HG03342 (cell line): ENCODE data around the gene FTO.

Source experiments
- ATAC-seq: cut with Tn5 transposase; IDR thresholded peaks from one replicate; pipeline ENCODE4 v1.9.1; 2021; ENCODE audit warnings: mild to moderate bottlenecking, moderate library complexity; ENCODE audit not compliant: unreplicated experiment

FTO gene

GRCh38 chr16:54040975-54041374 lies 337.0 kb downstream of the FTO start:
- no peak for ATAC-seq

DNA sequence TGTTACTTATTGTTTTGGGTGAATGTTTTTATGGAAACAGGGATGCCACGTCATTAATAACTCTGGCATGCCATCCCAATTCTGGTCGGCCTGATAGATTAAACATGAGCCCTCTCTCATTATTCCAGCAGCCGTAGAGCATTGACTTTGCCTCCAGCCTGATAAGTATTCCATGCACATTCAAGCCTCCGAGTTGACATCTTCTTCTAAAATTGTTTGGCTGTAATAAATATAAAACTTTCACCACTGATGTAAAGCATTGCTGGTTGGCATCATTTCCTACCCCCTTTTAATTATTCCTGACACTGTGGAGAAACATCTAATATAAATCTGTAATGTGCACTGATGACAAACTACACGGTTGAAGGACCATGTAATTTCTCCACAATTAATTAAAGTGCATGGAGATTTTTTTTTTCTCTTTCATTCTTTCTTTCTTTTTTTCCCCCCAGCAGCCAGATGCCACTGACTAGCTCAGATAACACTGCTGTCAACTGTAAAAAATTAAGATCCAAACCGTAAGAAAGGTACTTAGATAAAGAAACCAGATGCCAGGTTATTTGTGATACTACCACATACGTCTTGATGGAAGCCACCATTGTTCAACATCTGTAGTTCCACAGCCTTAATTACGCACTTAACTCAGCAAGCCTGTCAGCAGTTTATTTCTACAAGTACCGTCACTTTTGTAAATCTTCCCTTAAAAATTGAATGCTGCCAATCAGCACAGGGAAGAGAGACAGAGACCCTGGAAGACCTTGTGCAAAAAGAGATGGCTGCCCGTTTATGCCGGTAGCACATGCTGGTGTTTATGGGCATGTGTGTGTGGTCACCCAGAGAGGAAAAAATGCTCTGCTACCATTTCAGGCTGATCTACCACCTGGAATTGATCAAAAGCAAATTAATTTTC lies 344.9 kb downstream of the FTO start:
- no peak for ATAC-seq

- no peak for ATAC-seq
Observed at GRCh38 chr16:54049591-54050458, 345.9 kb downstream of the FTO start.

DNA sequence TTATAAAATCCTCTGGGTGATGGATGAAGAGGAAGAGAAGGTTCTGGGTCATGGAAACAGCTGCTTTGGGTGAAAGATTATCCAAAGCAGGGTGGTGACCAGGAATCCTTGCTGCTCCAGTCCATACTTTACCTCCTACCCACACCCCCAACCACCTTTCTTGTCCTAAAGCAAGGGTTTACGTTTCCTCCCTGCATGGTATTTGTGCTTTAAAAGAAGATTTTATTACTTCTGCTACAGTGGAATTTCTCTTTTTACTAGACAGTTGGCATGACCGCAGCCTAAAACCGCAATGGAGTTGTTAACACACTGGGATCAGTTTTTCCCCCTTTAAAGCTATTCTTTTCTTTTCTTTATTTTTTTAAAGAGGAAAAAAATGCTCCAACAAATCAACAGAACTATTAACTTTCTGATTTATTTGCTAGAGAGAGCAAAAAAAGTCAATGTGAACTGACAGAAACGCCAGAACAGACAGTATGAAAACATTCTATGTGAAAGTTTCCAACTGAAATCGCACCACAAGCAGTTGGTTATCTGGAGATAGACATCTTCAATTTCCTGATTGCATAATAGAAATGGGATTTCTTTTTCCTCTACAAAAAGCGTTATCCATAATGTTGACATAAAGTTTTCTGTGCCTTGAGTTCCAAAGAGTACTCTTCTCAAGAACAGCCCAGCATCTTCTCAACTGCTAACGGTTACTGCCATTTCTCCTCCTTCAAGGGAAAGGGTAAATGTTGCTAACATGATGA lies 346.7 kb downstream of the FTO start:
- no peak for ATAC-seq

GRCh38 chr16:54051821-54052220 lies 347.9 kb downstream of the FTO start:
- ATAC-seq = no peak

GRCh38 chr16:54052271-54052670 lies 348.3 kb downstream of the FTO start:
- ATAC-seq = no peak

GRCh38 chr16:54053891-54054820 lies 350.2 kb downstream of the FTO start:
- ATAC-seq = no peak

DNA sequence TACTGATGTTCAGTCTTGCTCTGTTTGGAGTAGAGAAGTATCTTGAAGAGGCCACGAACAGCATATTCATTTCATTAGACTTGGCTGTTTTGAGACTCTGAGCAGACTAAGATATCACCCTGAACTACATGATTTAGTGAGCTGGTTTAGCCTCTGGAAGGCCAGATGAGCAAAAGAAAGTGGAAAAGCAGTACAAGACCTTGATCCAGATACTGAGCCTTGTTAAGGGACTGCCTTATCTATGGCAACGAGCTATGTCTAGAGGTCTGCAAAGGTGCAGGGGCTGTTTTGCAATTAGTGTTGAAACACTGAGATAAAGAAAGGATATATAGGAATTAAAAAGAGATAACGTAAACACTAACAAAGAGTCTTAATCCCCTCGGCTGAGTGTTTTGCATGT lies 351.2 kb downstream of the FTO start:
- no peak for ATAC-seq

GRCh38 chr16:54055864-54056263 lies 351.9 kb downstream of the FTO start:
- ATAC-seq = no peak

- no peak for ATAC-seq
Observed at GRCh38 chr16:54056921-54057320, 353.0 kb downstream of the FTO start.

DNA sequence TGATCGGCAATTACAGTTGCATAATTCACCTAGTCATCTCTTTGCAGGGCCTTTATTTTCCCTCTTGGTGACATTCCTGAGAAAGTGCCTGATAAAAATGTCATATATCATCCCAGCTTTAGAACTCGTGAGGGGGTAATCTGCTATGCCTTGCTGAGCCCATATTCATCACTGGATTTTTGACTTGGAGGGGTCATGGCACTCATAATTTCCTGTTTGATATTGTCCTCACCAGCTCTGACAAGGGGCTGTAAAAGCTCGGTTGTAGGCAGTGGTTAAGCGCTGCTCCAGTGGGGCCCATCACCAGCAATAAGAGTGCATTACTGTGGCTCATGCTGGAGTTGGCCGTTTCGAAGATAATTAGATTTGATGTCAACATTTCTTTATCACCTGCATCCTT lies 355.4 kb downstream of the FTO start:
- ATAC-seq = no peak

DNA sequence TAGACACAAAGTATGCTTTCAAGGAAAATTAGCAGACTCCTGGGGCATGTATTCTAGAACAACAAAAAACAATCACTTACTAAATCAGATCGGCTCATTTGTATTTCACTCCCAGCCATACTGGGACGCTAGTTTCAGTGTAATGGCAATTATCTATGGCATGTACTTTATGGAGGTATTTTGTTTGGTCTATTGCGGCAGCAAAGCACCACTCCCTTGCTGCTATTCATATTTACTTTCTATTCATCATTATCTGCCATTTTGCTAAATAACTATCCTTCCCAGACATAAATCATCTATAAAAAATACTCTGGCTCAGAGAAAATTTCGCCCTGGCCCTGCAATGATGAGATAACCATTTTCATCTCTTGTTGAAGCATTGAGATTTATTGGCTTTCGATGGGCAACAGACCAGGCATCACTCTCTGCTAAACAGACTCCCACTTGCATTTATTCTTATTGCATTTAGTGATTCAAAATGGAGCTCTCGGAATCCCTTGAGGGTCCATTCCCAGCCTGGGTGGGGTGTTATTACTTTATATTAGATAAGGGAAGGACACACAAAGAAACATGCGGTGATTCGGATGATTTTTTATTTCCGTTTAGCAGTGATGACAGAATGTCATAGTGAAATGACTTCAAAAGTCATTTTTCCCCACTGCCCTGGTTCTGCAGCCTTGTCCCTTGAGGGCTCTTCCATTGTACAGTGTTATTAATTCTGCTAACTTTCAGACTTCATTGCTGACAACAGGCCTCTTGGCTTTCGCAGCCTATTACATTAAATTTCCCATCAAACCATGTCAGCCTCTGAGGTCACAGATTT lies 356.9 kb downstream of the FTO start:
- ATAC-seq = no peak

GRCh38 chr16:54061454-54061853 lies 357.5 kb downstream of the FTO start:
- ATAC-seq = no peak

DNA sequence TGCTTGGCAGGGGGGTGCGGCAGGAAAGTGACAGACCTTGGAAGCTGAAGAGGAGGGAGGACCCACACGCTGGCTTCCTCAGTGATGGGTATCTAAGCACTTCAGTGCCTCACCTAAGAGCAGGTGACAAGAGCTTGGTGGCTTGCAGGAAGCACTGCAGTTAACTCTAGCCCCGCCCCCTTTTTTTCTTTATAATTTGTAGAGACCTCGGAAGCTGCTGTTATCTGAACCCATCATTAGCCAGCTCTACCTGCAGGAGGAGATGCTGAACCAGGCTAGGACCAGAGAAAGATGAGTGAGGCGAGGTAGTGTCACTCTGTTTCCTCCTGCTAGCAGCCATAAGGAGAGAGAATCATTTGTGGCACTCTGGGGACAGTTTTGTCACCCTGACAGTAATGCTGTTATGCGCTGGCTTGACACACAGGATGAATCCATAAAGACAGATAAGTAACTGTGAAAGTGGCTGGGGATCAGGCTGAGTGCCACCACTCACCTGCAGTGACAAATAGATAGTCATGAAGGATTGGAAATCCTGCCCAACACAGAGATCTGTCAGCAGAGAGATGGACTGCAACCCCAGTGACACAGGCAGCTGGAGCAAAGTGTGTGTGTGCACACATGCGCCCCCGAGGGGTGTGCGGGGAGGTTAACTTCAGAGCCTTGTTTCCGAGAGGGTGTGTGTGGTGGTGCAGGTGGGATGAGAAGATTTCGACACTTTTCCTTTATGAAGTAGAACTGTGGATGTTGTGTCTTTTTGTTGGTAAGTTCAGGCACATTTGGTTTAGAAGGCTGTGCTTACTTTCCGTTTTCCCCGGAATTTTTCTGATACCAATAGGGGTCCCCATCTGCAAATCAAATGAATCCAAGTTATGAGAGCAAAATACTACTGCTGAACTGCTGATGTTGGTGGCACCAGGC lies 358.7 kb downstream of the FTO start:
- ATAC-seq = no peak

DNA sequence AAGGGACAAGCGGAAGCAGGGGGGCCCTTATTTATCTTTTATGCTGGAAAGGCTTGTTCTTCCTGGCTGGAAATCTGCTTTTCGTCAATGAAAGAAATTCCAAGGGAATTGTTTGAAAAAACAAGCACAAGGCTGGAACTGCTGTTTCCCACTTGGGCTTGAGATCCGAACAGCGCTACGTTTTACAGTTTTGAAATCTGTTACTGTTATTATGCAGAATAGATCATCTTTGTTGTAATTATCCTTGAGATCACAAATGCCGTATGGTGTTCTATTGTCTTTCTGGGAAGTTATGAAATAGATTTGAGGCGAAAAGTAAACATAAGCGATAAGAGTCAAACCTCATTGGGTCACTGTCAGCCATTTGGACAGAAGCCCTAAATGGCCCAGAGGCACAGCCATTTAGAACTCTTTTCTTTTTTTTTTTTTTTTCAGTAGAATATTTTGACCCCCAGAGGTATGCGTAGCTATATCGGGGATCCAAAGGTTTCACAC lies 359.4 kb downstream of the FTO start:
- ATAC-seq = no peak

DNA sequence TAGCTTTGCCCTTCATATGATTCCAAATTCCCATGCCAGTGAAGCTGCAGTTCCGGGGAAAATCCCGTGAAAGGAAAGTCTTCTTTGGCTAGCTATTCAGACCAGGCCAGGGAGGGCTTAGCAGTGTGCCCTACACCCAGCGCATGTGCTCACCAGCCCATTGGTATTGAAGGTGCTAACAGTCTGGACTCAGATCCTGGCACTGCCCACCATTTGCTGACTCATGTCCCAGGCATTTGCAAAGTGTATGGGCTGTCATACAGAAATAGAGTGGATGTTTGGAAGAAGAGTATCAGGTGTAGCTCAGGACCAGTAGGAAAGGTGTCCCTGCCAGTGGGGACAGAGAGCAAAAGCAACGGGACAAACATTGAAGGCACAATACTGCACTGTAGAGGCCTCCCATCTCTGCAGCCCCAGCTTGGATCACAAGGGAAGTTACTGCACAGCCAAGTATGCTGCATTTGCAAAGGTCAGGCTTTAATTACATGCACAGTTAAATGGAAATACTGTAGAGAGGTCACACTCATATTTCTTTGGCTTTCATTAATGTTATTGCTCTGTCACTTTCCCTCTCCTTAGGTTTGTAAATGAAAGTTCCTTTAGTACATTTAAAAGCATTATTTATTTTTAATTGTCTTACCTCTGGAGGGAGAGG lies 362.6 kb downstream of the FTO start:
- ATAC-seq = no peak

DNA sequence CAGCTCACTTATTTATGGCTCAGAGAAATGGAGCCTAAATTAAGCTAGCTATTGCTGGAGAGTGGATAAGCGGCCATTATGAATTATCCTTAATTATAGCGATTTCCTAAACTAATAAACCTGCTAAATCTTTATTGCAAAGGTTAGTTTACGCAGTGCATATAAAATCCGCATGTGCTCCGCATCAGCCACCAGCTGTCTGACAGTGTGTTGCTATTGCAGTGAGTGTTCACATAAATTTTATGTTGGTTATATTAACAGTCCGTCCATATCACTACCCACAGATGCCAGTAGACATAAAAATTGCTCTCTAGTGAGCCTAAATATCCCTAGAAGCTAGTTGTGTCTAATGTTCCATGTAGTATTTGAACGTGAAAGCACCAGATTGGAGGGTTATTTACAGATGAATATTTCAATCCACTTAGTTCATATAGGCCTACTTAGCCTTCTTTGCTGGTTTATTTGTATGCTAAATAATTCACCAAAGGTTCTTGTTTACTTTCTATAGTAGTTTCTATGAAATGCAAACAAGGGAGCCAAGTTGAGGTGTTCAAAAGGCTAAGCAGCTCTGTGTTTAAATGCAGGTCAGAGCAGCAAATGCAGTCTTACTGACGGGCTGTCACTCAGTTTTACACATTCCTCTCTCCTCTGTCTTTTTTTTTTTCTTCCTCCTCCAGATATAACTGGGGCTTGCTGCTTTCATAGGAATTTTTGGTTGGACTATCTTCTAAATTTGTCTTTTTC lies 363.5 kb downstream of the FTO start:
- no peak for ATAC-seq
